H9 (cell line): ENCODE data around the gene PRKCZ. TPM values are rescaled to one million over a fixed set of nuclear protein-coding genes. Genes with fewer than 3 reads are reported as not detected.

ENCODE experiments used
- DNase-seq: peaks from one replicate; pipeline ENCODE4 v3.0.0-alpha.2; 2017
- H2AFZ ChIP-seq: one replicate; pipeline ENCODE4 v1.6.1; 2013; ENCODE audit warnings: mild to moderate bottlenecking, low read length, control low read depth, moderate library complexity
- H2AK5ac ChIP-seq: 2 replicates; pipeline ENCODE4 v1.6.1; 2013; ENCODE audit warnings: low read length, control low read depth, mixed read lengths; ENCODE audit not compliant: insufficient read length
- H2BK120ac ChIP-seq: one replicate; pipeline ENCODE4 v1.6.1; 2013; ENCODE audit warnings: low read depth, mild to moderate bottlenecking, low read length, control low read depth, inconsistent platforms; ENCODE audit not compliant: poor library complexity, severe bottlenecking
- H2BK12ac ChIP-seq: 2 replicates; pipeline ENCODE4 v1.6.1; 2013; ENCODE audit warnings: low read length, control low read depth, mixed read lengths, low read depth; ENCODE audit not compliant: insufficient read length
- H2BK15ac ChIP-seq: 2 replicates; pipeline ENCODE4 v1.6.1; 2013; ENCODE audit warnings: low read depth, low read length, control low read depth
- H2BK20ac ChIP-seq: one replicate; pipeline ENCODE4 v1.6.1; 2013; ENCODE audit warnings: low read depth, mild to moderate bottlenecking, low read length, control low read depth, inconsistent platforms; ENCODE audit not compliant: poor library complexity, severe bottlenecking
- H2BK5ac ChIP-seq: 2 replicates; pipeline ENCODE4 v1.6.1; 2013; ENCODE audit warnings: low read length, control low read depth, mixed read lengths; ENCODE audit not compliant: insufficient read length
- H3K14ac ChIP-seq: 2 replicates; pipeline ENCODE4 v1.6.1; 2013; ENCODE audit warnings: low read length, control low read depth; ENCODE audit not compliant: insufficient read depth
- H3K18ac ChIP-seq: 2 replicates; pipeline ENCODE4 v1.6.1; 2013; ENCODE audit warnings: low read depth, mild to moderate bottlenecking, mixed read lengths, low read length, control low read depth; ENCODE audit not compliant: insufficient read length
- H3K23ac ChIP-seq: 2 replicates; pipeline ENCODE4 v1.6.1; 2013; ENCODE audit warnings: low read length, control low read depth, mixed read lengths, low read depth; ENCODE audit not compliant: insufficient read length
- H3K23me2 ChIP-seq: 2 replicates; pipeline ENCODE4 v1.6.1; 2013; ENCODE audit warnings: low read depth, mild to moderate bottlenecking, mixed read lengths, low read length, control low read depth; ENCODE audit not compliant: insufficient read length, poor library complexity, severe bottlenecking
- H3K27ac ChIP-seq: 2 replicates; pipeline ENCODE4 v1.5.1; 2013; ENCODE audit warnings: low read length, control low read depth, mixed read lengths, low read depth; ENCODE audit not compliant: insufficient read length
- H3K27me3 ChIP-seq: 2 replicates; pipeline ENCODE4 v1.6.1; 2013; ENCODE audit warnings: low read length, control low read depth, inconsistent platforms; ENCODE audit not compliant: insufficient read depth
- H3K4ac ChIP-seq: 2 replicates; pipeline ENCODE4 v1.6.1; 2013; ENCODE audit warnings: low read depth, mild to moderate bottlenecking, control low read depth, inconsistent platforms, low read length, moderate library complexity
- H3K4me1 ChIP-seq: 2 replicates; pipeline ENCODE4 v1.6.1; 2013; ENCODE audit warnings: low read length, control low read depth, inconsistent platforms; ENCODE audit not compliant: insufficient read depth
- H3K4me2 ChIP-seq: 2 replicates; pipeline ENCODE4 v1.6.1; 2013; ENCODE audit warnings: low read length, control low read depth, mixed read lengths; ENCODE audit not compliant: insufficient read length, insufficient read depth
- H3K56ac ChIP-seq: 2 replicates; pipeline ENCODE4 v1.6.1; 2013; ENCODE audit warnings: low read depth, mild to moderate bottlenecking, mixed read lengths, low read length, control low read depth; ENCODE audit not compliant: insufficient read length
- H3K79me1 ChIP-seq: 2 replicates; pipeline ENCODE4 v1.6.1; 2013; ENCODE audit warnings: low read depth, mild to moderate bottlenecking, moderate library complexity, low read length, control low read depth, inconsistent platforms; ENCODE audit not compliant: insufficient read depth, poor library complexity, severe bottlenecking
- H3K79me2 ChIP-seq: 2 replicates; pipeline ENCODE4 v1.6.1; 2013; ENCODE audit warnings: low read length, control low read depth, inconsistent platforms; ENCODE audit not compliant: insufficient read depth
- H3K9ac ChIP-seq: 2 replicates; pipeline ENCODE4 v1.6.1; 2013; ENCODE audit warnings: low read length, control low read depth, mixed read lengths; ENCODE audit not compliant: insufficient read length; ENCODE audit errors: extremely low read depth
- H3K9me3 ChIP-seq: one replicate; pipeline ENCODE4 v1.6.1; 2013; ENCODE audit warnings: low read depth, low read length, inconsistent platforms; ENCODE audit not compliant: control insufficient read depth
- H3T11ph ChIP-seq: one replicate; pipeline ENCODE4 v1.6.1; 2013; ENCODE audit warnings: mild to moderate bottlenecking, low read length, control low read depth, inconsistent platforms
- H4K20me1 ChIP-seq: one replicate; pipeline ENCODE4 v1.6.1; 2013; ENCODE audit not compliant: control insufficient read depth, insufficient read length, insufficient read depth
- H4K5ac ChIP-seq: 2 replicates; pipeline ENCODE4 v1.6.1; 2013; ENCODE audit warnings: low read depth, mild to moderate bottlenecking, mixed read lengths, low read length, control low read depth; ENCODE audit not compliant: insufficient read length
- H4K8ac ChIP-seq: replicated peaks from 2 replicates; pipeline ENCODE4 v1.6.1; 2013; ENCODE audit warnings: low read length, control low read depth, mixed read lengths, low read depth; ENCODE audit not compliant: insufficient read length
- H4K91ac ChIP-seq: 2 replicates; pipeline ENCODE4 v1.6.1; 2013; ENCODE audit warnings: low read depth, mild to moderate bottlenecking, moderate library complexity, mixed read lengths, low read length, control low read depth; ENCODE audit not compliant: insufficient read length
- H3K27ac Mint-ChIP-seq, 3 experiments: 2 replicates in 2 of 3; 3 replicates in 1 of 3; pipeline ENCODE4 v1.8.0; 2020 to 2021; ENCODE audit warnings: mixed read lengths in 3 of 3, mild to moderate bottlenecking in 1 of 3, moderate library complexity in 1 of 3
- H3K27me3 Mint-ChIP-seq: 2 replicates; pipeline ENCODE4 v1.8.0; 2021; ENCODE audit warnings: low read depth, mild to moderate bottlenecking, moderate library complexity, mixed read lengths
- H3K36me3 Mint-ChIP-seq, 3 experiments: 2 replicates in 2 of 3; 3 replicates in 1 of 3; pipeline ENCODE4 v1.8.0; 2020 to 2021; ENCODE audit warnings: low read depth in 3 of 3, mixed read lengths in 3 of 3; ENCODE audit not compliant: insufficient read depth in 1 of 3
- H3K4me1 Mint-ChIP-seq, 2 experiments: 2 replicates each; pipeline ENCODE4 v1.8.0; 2020; ENCODE audit warnings: mixed read lengths in 2 of 2
- H3K4me3 Mint-ChIP-seq, 2 experiments: 2 replicates in 1 of 2; 3 replicates in 1 of 2; pipeline ENCODE4 v1.8.0; 2020 to 2021; ENCODE audit warnings: mild to moderate bottlenecking in 2 of 2, mixed read lengths in 2 of 2, moderate library complexity in 1 of 2
- H3K9me3 Mint-ChIP-seq, 2 experiments: 2 replicates in 1 of 2; 3 replicates in 1 of 2; pipeline ENCODE4 v1.8.0; 2020; ENCODE audit warnings: mild to moderate bottlenecking in 2 of 2, mixed read lengths in 2 of 2, moderate library complexity in 1 of 2
- WGBS: extraction: QIAGEN DNeasy Blood & Tissue Kit; methylation state at CpG from one replicate; pipeline ENCODE4 v1.1.7; 2013; ENCODE audit warnings: missing lambda C conversion rate, low lambda C conversion rate, mixed read lengths; ENCODE audit not compliant: insufficient read length; ENCODE audit errors: extremely low coverage; 5-methylcytosine and 5-hydroxymethylcytosine counted together
- total RNA-seq: library from RNA; stranded (reverse); gene quantifications from 2 replicates; pipeline ENCODE4 v1.2.1, GENCODE V29; 2021
- TF ChIP-seq, protein P1 (sequence below): fragments of 200-600 bp; sonication (generic); conservative IDR thresholded peaks from 3 replicates; pipeline ENCODE4 v1.8.0; 2021; ENCODE audit warnings: antibody characterized with exemption, mild to moderate bottlenecking

Gene PRKCZ
- total RNA-seq, 1 experiment from 2014 or later: 48.4 TPM

DNA sequence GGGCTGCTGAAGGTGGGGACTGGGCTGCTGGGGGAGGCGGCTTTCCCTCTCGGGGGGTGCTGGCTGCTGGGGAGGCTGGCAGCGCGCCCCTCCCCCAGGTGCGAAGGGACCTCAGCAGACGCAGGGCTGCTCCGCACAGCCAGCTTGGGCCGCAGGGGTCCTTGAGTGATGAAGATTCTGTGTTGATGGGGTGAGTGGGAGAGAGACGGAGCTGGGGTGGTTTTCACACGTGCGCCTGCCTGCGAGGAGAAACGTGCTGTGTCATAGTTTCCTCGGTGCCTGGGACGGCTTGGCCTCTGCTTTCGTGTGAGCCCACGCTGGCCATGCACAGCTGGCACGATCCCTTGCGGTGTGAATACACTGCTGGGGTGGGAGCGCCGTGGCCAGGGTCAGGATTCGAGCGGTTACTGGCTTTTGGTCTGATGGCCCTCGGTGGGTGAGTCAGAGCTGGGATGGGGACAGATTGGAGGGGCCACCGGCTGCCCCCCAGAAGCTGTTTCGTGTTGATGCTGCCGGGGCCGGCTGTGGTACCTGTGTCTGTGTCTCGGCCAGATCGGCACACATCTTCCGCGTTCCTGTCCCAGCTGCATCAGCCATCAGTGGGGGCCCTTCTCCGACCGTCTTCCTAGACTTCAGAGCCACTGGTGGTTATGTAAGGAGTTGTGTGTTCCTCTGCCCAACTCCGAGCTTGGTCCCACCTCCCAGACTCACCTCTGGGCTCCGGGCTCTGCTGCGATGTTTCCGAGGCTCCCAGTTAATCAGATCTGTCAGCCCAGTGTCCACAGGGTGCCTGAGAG, 24.9 kb downstream of the PRKCZ start:
- Histone ChIP-seq H3K4me2 (no peak overlapping the region), H3K18ac (no peak overlapping the region), H3K14ac (no peak overlapping the region; the same call in 1 of the 2 replicates), H2AK5ac (no peak overlapping the region), H3K27me3 (no peaks in the 10 kb centered on the region), H2BK120ac (no peak overlapping the region), H2BK15ac (no peak overlapping the region), H3K79me1 (no peaks in the 10 kb centered on the region), H4K91ac (no peak overlapping the region), H4K8ac (no peak overlapping the region), H3K23me2 (no peaks in the 10 kb centered on the region), H3K56ac (no peak overlapping the region), H4K5ac (no peak overlapping the region), H3K4ac (no peak overlapping the region), H2BK20ac (no peak overlapping the region), H3K9ac (no peak overlapping the region), H3K9me3 (peaks cover 5% of the 10 kb centered on the region), H3K27ac (no peak overlapping the region), H2BK5ac (no peak overlapping the region), H2BK12ac (no peak overlapping the region), H3T11ph (no peak overlapping the region), H3K79me2 (peaks cover 1% of the 10 kb centered on the region; the same call in 1 of the 2 replicates), H2AFZ (no peak overlapping the region), H3K23ac (no peak overlapping the region), H4K20me1 (no peaks in the 10 kb centered on the region), H3K4me1 (no peaks in the 10 kb centered on the region)
- peaks cover 28 to 43% (median 32%) of the 10 kb centered on the region in 3 experiments for H3K36me3 Mint-ChIP-seq
- TF ChIP-seq, protein P1, sequence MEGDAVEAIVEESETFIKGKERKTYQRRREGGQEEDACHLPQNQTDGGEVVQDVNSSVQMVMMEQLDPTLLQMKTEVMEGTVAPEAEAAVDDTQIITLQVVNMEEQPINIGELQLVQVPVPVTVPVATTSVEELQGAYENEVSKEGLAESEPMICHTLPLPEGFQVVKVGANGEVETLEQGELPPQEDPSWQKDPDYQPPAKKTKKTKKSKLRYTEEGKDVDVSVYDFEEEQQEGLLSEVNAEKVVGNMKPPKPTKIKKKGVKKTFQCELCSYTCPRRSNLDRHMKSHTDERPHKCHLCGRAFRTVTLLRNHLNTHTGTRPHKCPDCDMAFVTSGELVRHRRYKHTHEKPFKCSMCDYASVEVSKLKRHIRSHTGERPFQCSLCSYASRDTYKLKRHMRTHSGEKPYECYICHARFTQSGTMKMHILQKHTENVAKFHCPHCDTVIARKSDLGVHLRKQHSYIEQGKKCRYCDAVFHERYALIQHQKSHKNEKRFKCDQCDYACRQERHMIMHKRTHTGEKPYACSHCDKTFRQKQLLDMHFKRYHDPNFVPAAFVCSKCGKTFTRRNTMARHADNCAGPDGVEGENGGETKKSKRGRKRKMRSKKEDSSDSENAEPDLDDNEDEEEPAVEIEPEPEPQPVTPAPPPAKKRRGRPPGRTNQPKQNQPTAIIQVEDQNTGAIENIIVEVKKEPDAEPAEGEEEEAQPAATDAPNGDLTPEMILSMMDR: no peak
- H3K4me1 Mint-ChIP-seq: peaks cover 2 to 13% of the 10 kb centered on the region in 2 experiments; a peak in 2 of 4 replicates
- peaks cover 15 to 21% of the 10 kb centered on the region in 2 experiments for H3K9me3 Mint-ChIP-seq
- H3K27me3 Mint-ChIP-seq: no peaks in the 10 kb centered on the region; the same call in 1 of the 2 replicates
- no CpG with 5 or more reads among the region's 38 CpGs for WGBS
- H3K4me3 Mint-ChIP-seq: no peak overlapping the region
- peak overlapping the region; percentile 61 to 79 (median 76); a peak in 6 of 7 replicates for H3K27ac Mint-ChIP-seq
- no peak for DNase-seq
